ENCODE results near the gene KRT75. TPM values are rescaled to one million over a fixed set of nuclear protein-coding genes. Genes with fewer than 3 reads are reported as not detected.

KRT75 gene
- total and polyA plus RNA-seq, 2 experiments from 2014 or later = not detected

DNA sequence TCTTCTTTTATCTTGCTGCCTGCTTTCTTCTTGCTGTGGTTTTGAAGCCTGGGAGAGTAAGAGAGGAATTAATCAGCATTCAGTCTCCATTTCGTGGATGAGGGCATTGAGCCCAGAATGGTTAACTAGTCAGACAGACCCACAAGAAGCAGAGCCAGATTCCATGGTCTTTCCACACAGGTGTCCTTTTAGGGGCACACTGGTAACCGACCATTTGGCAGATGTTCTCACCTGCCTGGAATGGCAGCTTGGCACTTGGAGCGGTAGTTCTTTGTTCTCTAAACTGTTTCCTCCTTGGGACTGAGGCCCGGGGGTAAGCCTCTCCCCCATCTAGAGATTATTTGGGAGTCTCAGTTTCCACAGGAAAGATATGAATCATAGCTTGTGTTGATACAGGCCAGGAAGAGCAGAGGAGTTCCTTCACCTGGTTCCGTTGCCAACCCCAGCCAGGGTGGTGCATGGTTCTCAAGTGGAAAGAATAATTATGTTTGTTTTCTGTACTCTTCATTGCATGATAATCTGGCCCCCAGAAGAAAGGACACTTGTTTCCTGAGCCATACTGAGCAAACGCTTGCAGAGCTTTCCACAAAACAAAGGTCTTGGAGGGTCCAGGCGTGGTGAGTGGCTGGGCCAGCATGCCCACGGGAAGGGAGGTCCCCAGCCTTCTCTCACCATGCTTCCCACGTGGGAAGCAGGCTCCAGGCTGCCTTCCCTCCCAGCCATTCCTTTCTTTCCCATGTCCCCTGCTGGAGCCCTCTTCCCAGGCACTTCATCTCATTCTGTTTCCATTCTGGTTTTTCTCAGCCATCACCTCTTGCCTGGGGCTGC, 2.0 kb upstream of the KRT75 start:
- Histone ChIP-seq H3K4me3 (no peak overlapping the region), H3K27me3 (peaks cover 16% of the 10 kb centered on the region), H3K27ac (peak overlapping the region; percentile 69), H3K36me3 (no peaks in the 10 kb centered on the region), H3K4me1 (ENCODE audit: low read depth) (peaks cover 11% of the 10 kb centered on the region), H3K9me3 (ENCODE audit: low read depth) (no peaks in the 10 kb centered on the region)
- DNase-seq (ENCODE audit: low read depth in 1 of 2, low spot score in 1 of 2) = peak; percentile 62 to 83
- TF ChIP-seq CTCF (IDR thresholded peaks at IDR 0.05; ENCODE audit: low read depth, low read length) = no peak

- Histone ChIP-seq H3K27me3 (peaks cover 22% of the 10 kb centered on the region), H3K4me3 (no peak overlapping the region), H3K4me1 (ENCODE audit: low read depth) (peaks cover 9% of the 10 kb centered on the region), H3K9me3 (ENCODE audit: low read depth) (no peaks in the 10 kb centered on the region), H3K27ac (no peak overlapping the region), H3K36me3 (no peaks in the 10 kb centered on the region)
- no peak for TF ChIP-seq CTCF (IDR thresholded peaks at IDR 0.05; ENCODE audit: low read depth, low read length)
- DNase-seq (ENCODE audit: low read depth in 1 of 2, low spot score in 1 of 2) = no peak
These were observed 1.5 kb upstream of the KRT75 start for GRCh38 chr12:52435659-52435999.

DNA sequence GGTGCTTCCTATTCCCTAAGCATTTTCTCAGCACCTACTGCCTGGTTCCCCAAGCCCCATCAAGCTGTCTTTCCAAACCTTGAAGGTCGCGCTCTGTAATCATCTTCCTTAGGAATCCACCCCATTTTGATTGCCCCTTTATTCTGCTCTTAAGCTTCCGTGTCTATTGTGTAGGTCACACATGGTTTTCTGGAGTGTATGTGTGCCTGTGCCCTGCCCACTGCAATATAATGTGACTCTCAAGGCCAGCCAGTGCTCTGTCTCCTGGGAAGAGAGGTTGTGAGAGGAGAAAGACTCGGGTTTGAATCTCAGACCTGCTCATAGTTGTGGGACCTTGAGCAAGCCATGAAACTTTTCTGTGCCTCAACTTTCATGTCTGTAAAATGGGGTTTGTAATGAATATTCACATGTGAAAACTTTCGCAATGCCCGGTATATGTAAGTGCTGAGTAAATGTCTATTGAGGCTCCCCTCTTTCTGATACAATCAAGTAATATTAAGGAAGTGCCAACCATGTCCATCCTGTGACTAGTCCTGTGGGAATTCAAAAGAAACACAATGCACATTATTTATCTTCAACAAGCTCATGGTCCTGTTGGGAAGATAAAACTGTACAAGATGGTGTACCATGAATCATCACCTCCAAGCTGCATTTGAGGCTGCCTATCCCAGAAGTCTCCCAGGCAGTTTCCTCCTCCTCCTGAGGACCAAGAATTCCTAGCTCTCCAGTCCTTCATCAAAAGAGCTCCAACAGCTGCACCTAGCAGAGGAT, 774 bp upstream of the KRT75 start:
- Histone ChIP-seq H3K27me3 (peaks cover 29% of the 10 kb centered on the region), H3K4me3 (no peak overlapping the region), H3K27ac (no peak overlapping the region), H3K9me3 (ENCODE audit: low read depth) (no peaks in the 10 kb centered on the region), H3K36me3 (no peaks in the 10 kb centered on the region), H3K4me1 (ENCODE audit: low read depth) (peaks cover 9% of the 10 kb centered on the region)
- TF ChIP-seq CTCF (IDR thresholded peaks at IDR 0.05; ENCODE audit: low read depth, low read length) = no peak
- no peak for DNase-seq (ENCODE audit: low read depth in 1 of 2, low spot score in 1 of 2)

- DNase-seq (ENCODE audit: low read depth in 1 of 2, low spot score in 1 of 2) = no peak
These were observed 580 bp downstream of the KRT75 start for GRCh38 chr12:52433501-52434080.

More at GRCh38 chr12:52433501-52434080, 580 bp downstream of the KRT75 start:
- Histone ChIP-seq H3K4me3 (no peak overlapping the region), H3K4me1 (ENCODE audit: low read depth) (peaks cover 9% of the 10 kb centered on the region), H3K27ac (no peak overlapping the region), H3K36me3 (no peaks in the 10 kb centered on the region), H3K9me3 (ENCODE audit: low read depth) (no peaks in the 10 kb centered on the region), H3K27me3 (peaks cover 43% of the 10 kb centered on the region)
- no peak for TF ChIP-seq CTCF (IDR thresholded peaks at IDR 0.05; ENCODE audit: low read depth, low read length)
